H7 (cell line): ENCODE data around the gene TMEM169. TPM values are rescaled to one million over a fixed set of nuclear protein-coding genes. Genes with fewer than 3 reads are reported as not detected.

Source experiments
- DNase-seq: peaks from one replicate; pipeline ENCODE4 v3.0.0; 2012
- H3K27me3 ChIP-seq: 2 replicates; pipeline ENCODE4 v1.6.0; 2011; ENCODE audit warnings: mild to moderate bottlenecking, low read length; ENCODE audit not compliant: control insufficient read depth, insufficient read depth
- H3K36me3 ChIP-seq: replicated peaks from 2 replicates; pipeline ENCODE4 v1.5.1; 2011; ENCODE audit warnings: low read length; ENCODE audit not compliant: control insufficient read depth, insufficient read depth
- H3K4me3 ChIP-seq: 2 replicates; pipeline ENCODE4 v1.5.1; 2011; ENCODE audit warnings: low read depth, mild to moderate bottlenecking, control low read depth, low read length, moderate library complexity; ENCODE audit not compliant: insufficient read depth
- total RNA-seq: library from RNA; depleted of rRNA; stranded (reverse); fragments of >200 nt; shearing (Covaris generic); gene quantifications from 2 replicates; pipeline ENCODE4 v1.2.3, GENCODE V29; 2014

TMEM169 gene
- total RNA-seq, 1 experiment from 2014 or later = 0.42 TPM

GRCh38 chr2:216057688-216058193, 24.0 kb upstream of the TMEM169 start:
- Histone ChIP-seq H3K4me3 (no peak overlapping the region), H3K27me3 (no peaks in the 10 kb centered on the region), H3K36me3 (no peaks in the 10 kb centered on the region; the same call in 1 of the 2 replicates)
- no peak for DNase-seq

- no peak for DNase-seq
- H3K27me3 ChIP-seq = no peaks in the 10 kb centered on the region
These were observed 22.4 kb upstream of the TMEM169 start for GRCh38 chr2:216059233-216059834.

GRCh38 chr2:216064014-216064630, 17.6 kb upstream of the TMEM169 start:
- Histone ChIP-seq H3K4me3 (no peak overlapping the region), H3K27me3 (no peaks in the 10 kb centered on the region), H3K36me3 (peaks cover 7% of the 10 kb centered on the region)
- DNase-seq = no peak

More at GRCh38 chr2:216059233-216059834, 22.4 kb upstream of the TMEM169 start:
- Histone ChIP-seq H3K4me3 (no peak overlapping the region), H3K36me3 (peaks cover 3% of the 10 kb centered on the region)

GRCh38 chr2:216064665-216065064, 17.1 kb upstream of the TMEM169 start:
- no peak for DNase-seq
- H3K27me3 ChIP-seq = no peaks in the 10 kb centered on the region
- peaks cover 7% of the 10 kb centered on the region for H3K36me3 ChIP-seq
- no peak overlapping the region for H3K4me3 ChIP-seq

GRCh38 chr2:216066230-216066629, 15.5 kb upstream of the TMEM169 start:
- H3K36me3 ChIP-seq = peaks cover 7% of the 10 kb centered on the region
- DNase-seq = no peak
- H3K27me3 ChIP-seq = no peaks in the 10 kb centered on the region
- no peak overlapping the region for H3K4me3 ChIP-seq

- H3K36me3 ChIP-seq = peaks cover 7% of the 10 kb centered on the region
- H3K27me3 ChIP-seq = no peaks in the 10 kb centered on the region
- DNase-seq = no peak
- H3K4me3 ChIP-seq = no peak overlapping the region
These were observed 12.7 kb upstream of the TMEM169 start for GRCh38 chr2:216069028-216069427.

GRCh38 chr2:216070195-216070594, 11.5 kb upstream of the TMEM169 start:
- DNase-seq = no peak
- H3K36me3 ChIP-seq = no peaks in the 10 kb centered on the region; the same call in 1 of the 2 replicates
- H3K27me3 ChIP-seq = no peaks in the 10 kb centered on the region
- no peak overlapping the region for H3K4me3 ChIP-seq

- no peak overlapping the region for H3K4me3 ChIP-seq
- no peaks in the 10 kb centered on the region; the same call in 1 of the 2 replicates for H3K36me3 ChIP-seq
- DNase-seq = no peak
- H3K27me3 ChIP-seq = no peaks in the 10 kb centered on the region
These were observed 10.4 kb upstream of the TMEM169 start for GRCh38 chr2:216071111-216071851.

GRCh38 chr2:216072473-216072872, 9.2 kb upstream of the TMEM169 start:
- Histone ChIP-seq H3K27me3 (no peaks in the 10 kb centered on the region), H3K36me3 (no peaks in the 10 kb centered on the region; the same call in 1 of the 2 replicates), H3K4me3 (no peak overlapping the region)
- no peak for DNase-seq

GRCh38 chr2:216073773-216074172, 7.9 kb upstream of the TMEM169 start:
- no peaks in the 10 kb centered on the region; the same call in 1 of the 2 replicates for H3K36me3 ChIP-seq

GRCh38 chr2:216074380-216074779, 7.3 kb upstream of the TMEM169 start:
- Histone ChIP-seq H3K4me3 (no peak overlapping the region), H3K36me3 (no peaks in the 10 kb centered on the region; the same call in 1 of the 2 replicates), H3K27me3 (no peaks in the 10 kb centered on the region)
- no peak for DNase-seq

More at GRCh38 chr2:216073773-216074172, 7.9 kb upstream of the TMEM169 start:
- no peak for DNase-seq
- Histone ChIP-seq H3K4me3 (no peak overlapping the region), H3K27me3 (no peaks in the 10 kb centered on the region)

- Histone ChIP-seq H3K27me3 (no peaks in the 10 kb centered on the region), H3K36me3 (no peaks in the 10 kb centered on the region; the same call in 1 of the 2 replicates), H3K4me3 (no peak overlapping the region)
- no peak for DNase-seq
These were observed 6.9 kb upstream of the TMEM169 start for GRCh38 chr2:216074794-216075193.

GRCh38 chr2:216075510-216076485, 5.9 kb upstream of the TMEM169 start:
- H3K27me3 ChIP-seq = no peaks in the 10 kb centered on the region
- no peaks in the 10 kb centered on the region; the same call in 1 of the 2 replicates for H3K36me3 ChIP-seq
- no peak overlapping the region for H3K4me3 ChIP-seq
- no peak for DNase-seq

GRCh38 chr2:216078776-216079175, 2.9 kb upstream of the TMEM169 start:
- H3K36me3 ChIP-seq = no peaks in the 10 kb centered on the region; the same call in 1 of the 2 replicates
- DNase-seq = no peak
- H3K27me3 ChIP-seq = peaks cover 2% of the 10 kb centered on the region; the same call in 1 of the 2 replicates
- no peak overlapping the region for H3K4me3 ChIP-seq
